GM18861 (cell line): ENCODE data around the gene ILKAP.

ENCODE experiments used
- ATAC-seq: cut with Tn5 transposase; IDR thresholded peaks from one replicate; pipeline ENCODE4 v1.9.1; 2021; ENCODE audit not compliant: unreplicated experiment

The ILKAP gene

DNA sequence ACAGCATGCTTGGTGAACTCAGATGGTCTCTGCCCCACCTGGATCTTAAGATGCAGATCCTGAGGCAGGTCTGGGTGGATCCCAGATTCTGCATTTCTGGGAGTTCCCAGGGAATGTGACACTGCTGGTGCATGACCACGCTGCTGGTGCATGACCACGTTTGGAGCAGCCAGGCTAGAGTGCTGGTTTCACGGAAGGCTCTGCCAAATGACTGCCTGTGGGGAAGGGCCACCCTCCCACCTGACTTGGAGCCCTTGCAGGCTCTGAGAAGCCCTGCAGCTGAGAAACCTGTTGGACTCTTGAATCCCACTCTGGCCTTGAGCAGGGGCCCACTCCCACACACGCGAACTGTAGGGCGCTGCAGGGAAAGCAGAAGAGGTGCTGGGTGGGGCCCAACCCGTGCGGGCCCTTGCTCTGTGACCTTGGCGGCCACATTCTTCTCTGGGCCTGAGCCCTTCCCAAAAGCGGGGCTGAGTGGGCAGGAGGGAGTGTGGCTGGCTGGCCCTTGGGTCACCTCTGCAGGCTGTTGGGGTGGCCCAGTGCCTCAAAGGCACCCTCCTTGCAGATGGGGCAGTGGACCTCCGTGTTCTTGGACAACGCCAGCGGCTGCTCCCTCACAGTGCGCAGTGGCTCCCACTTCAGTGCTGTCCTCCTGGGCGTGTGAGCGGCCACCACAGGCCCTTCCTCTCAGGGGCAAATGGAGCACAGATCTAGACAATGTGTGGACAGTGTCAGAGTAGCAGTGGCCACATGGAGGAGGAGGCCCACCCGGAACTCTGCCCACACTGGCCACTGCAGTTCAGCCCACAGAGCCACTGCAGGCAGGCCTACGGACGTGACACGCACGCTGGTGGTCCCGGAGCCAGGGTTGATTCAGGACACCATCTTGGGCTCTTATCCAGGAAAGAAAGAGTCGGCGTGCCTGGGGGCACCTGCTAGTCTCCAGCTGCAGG, 36.8 kb downstream of the ILKAP start:
- ATAC-seq = no peak

DNA sequence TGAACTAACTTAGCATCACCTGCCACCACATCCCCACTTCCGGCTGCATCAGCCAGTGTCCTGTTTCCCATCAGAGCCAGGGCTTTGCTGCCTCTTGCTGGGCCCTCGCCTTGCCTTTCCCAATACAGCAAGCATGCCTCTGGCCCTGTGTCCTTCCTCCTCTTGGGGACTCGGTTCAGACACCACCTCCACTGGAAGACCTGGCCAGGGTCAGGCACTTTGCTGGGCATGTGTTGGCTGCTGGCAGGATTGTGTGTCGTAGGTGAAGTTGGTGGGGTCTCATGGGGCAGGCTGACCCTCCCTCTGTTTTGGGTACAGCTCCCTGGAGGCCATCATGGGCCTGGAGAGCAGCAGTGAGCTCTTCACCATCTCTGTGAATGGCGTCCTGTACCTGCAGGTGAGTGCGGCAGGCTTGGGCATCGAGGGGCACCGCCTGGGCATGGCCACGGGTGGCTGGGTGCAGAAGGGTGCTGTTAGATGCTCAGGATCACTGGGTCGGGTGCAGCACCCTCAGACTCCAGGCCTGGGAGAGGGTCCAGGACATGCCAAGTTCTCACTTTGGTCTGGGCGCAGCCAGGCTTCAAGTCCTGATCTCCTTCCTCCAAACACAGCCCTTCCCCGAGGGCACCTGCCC, 38.1 kb downstream of the ILKAP start:
- no peak for ATAC-seq

GRCh38 chr2:238164906-238165287, 38.6 kb downstream of the ILKAP start:
- ATAC-seq = no peak

- ATAC-seq = no peak
These were observed 39.9 kb downstream of the ILKAP start for GRCh38 chr2:238163481-238164198.

DNA sequence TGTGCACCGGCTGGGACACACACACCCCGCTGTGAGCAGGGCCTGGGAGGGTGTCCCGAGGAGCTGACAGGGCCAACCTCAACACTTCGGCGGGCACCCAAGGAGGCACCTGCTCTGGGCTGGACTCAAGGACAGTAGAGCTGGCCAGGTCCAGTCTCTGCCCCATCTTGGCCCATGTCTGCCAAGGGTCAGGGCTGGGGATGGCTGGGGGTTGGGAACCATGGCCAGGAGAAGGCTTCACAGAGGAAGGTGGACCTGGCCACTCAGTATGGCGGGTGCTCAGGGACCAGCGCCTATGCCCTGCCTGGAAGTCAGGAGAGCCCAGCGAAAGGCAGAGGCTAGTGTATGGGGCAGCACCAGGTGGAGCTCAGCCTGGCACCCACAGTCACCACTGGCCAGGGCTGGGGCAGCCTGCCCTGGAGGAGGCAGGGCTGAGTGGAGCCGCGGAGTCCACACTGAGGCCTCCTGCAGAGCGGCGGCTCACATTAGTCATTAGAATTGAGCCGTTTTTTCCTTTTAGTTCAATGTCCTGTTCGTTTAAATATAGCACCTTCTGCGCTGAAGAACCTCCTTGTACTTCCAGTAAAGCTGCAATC, 40.6 kb downstream of the ILKAP start:
- ATAC-seq = no peak

- no peak for ATAC-seq
These were observed 41.1 kb downstream of the ILKAP start for GRCh38 chr2:238162251-238162845.

DNA sequence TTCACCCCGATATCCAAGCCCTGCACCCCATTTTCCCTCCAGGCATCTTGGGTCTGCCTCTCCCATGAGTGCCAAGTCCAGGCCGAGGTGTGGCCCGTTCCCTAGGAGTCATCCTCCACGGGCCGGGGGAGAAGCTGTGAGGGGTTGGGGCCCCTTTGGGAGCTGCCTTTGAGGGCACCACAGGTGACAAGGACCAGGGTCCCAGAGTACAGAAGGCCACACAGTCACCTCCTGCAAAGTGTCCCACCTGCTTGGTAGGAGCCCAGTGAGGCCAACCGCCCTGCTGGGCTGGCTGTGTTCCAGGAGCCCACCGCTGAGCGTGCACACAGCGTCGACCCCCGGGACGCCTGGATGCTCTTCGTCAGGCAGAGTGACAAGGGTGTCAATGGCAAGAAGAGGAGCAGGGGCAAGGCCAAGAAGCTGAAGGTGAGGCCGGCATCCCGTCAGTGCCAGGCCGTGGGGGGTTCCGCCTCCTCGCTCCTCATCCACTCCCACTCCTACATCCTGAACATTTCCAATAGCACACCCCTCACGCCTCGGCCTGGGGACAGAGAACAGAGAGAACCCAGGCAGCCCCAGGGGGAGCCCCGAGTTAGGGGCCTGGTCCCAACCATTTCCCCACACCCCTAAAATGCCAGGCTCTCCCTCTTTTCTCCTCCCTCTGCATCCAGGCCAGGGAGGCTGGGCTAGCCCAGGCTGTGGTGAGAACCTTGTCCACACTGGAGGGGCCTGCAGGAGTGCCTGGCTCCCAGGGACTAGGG, 42.0 kb downstream of the ILKAP start:
- ATAC-seq = no peak

DNA sequence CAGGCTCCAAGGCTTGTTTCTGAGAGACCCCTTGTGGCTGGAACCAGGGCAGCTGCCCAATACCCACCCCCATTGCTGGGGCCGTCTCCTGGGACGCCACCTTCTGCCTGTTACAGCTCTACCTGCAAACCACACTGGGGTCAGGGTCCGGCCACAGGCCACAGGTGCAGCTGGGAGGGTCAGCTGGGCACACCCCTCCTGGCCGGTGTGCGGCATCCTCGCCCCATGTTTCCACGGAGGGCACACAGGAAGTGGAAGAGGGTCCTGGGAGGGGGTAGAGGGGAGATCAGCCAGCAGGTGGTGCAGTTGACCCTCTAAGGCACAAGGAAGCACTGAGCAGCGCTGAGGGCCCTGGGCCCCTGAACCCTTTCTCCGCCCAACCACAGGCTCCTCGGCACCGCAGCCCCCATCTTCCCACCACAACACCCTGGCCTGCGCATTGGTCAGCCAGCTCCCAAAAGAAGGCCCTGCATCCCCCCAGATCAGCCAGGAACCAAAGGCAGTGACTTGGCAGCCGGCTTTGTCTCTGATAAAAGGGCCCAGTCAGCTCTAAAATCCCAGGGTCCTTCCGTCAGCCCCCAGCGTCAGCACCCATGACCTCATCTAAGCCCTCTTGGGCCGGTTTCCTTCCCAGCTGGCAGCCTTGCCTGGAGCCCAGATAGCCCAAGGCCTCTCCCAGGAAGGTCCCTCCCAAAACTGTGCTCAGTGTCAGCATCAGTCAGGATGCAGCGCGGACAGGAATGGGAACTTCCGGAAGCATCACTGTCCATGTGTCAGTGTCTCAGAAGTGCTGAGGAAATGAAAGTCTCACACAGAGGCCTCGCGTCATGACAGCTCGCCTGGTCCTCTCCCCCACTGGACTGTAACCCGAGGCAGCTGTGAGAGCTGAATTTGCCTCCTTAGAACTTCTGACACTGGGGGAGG, 43.0 kb downstream of the ILKAP start:
- ATAC-seq = no peak

DNA sequence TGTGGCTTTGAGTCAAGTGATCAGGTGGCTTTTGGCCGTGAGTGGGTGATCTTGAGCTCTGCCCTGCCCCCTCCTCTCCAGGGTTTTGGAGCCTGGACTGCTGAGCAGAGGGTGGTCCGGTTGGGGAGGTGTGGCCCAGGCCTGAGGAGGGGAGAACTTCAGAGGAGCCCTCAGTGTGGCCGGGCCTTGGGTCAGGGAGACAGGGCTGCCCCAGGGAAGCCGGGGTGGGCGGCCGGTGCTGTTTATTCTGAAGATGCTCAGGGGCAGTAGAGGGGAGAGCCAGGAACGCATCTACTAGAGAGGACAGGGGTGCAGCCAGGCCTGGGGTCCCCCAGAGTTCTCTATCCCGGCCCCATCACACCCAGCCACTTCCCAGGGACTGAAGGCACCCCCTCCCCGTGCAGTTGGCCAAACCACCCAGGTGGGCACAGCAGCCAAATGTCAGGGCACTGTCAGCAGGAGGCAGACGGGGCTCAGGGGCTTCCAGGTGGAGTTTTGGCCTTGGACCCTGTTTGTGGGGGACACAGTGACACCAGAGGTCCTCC, 43.8 kb downstream of the ILKAP start:
- ATAC-seq = no peak

DNA sequence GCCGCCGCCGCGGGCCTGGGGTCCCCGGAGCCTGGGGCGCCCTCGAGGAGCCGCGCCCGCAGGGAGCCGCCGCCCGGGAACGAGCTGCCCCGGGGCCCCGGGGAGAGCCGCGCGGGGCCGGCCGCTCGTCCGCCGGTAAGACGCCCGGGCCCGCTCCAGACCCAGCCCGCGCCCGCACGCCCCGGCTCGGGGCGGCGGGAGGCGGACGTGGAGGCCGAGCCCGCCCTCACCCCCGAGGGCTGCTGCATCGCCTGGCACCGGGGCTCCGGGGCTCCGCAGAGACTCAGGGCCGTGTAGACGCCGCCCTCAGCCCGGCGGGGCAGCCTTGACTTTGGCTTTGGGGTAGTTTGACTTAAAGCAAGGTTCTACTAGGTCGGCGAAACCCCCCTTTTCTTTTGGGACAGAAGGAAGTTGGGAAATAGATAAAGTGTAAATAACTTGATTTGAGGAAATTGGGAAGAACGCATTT, 44.4 kb downstream of the ILKAP start:
- no peak for ATAC-seq

- ATAC-seq = no peak
These were observed 44.9 kb downstream of the ILKAP start, which contains the start of gene ERFE for GRCh38 chr2:238158509-238159070. Gene ERFE, plus strand, starts transcription at chr2:238158970. Its CDS starts 38 bp downstream, at chr2:238159008.

DNA sequence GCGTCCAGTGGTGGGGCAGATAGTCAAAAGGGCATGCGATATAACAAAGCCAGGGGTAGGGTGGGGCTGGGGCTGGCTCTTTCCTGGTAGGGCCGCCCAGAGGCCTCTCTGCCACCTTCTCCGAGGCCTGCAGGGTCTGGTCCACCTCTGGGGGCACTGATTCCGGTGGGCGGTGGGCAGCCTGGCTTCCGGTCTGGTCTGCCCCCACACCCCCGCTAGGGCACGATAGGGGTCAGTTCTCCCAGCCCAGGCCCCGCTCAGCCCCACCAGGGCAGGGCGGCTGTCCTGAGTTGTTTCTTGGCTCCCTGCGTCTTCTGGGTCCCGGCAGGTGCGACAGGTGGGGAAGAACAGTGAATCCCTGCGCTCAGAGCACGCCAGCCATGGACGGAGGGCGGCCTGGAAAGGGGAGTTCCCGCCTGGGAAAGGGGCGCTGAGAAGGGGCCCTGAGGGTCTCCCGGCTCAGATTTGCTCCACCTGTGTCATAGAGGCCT, 45.4 kb downstream of the ILKAP start:
- no peak for ATAC-seq

GRCh38 chr2:238157506-238158017, 45.9 kb downstream of the ILKAP start:
- ATAC-seq = no peak

DNA sequence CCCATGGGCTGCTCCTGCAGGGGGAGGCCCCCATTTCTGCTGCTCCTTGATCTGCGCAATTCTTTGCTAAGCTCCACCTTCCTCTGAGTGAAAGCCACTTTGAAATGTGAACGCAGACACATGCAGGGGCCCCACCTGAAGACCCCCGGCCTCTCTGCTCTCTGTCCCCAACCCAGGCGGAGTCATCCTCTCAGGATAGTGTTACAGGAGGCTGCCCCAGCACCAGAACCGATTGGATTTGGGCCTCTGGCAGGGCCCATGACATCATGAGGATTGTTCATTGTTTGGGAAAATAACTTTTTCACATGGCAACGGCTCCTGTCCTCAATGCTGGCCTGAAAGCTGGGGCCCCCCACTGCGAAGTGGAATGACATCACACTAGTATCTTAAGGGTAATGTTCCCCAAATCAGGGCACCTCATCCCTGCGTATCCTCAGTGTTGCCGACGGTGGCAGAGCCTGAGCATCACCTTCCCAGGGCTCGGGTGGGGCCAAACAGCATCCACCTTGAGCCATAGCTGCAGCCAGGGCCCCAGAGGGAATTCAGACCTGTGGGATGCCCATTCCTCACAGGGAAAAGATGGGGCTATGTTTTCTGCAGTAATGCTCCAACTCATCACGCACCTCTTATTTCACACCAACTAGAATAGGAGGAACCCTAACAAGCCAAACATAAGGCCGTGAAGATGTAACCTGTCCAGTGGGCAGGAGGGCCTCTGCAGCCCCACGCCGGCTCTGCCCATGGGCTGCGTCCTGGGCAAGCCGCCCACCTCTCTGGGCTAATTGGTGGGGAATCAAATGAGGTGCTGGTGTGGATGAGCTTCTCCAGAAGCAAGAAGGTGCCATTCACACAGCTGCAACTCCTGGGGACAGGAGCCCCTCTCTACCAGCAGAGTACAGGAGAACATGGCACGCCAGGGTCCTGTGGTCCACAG, 47.5 kb downstream of the ILKAP start:
- no peak for ATAC-seq

DNA sequence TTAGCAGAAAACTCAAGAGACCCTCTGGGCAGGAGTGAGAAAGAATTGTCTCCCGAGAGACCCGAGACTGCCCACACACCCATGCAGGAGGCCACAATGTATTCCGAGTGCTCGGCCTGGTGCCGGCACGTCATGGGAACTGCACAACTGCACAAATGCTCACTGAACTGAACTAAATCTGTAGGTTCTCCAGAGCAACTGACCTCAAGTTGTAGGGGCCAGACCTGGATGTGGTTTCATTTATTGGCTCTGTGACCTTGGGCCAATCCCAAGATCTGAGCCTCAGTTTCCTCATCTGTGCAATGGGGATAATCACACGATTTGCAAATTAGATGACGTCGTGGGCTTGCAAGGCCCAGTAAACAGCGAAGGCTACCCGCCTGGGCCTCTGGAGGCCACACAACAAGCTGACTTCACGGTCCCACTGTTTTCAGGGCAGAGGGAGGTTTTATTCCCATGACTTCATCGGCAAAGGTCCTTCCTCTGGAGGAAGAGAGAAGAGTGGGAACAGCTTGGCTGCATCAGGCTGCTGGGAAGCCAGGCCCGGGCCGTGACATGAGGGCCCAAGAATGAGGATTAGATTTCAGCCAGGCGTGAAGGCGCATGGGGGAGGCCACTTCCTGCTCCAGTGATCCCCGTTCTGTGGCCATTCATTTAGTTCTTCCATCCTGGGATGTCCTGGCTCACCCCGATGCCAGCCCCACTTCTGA, 48.3 kb downstream of the ILKAP start:
- no peak for ATAC-seq

- no peak for ATAC-seq
These were observed 48.9 kb downstream of the ILKAP start for GRCh38 chr2:238154570-238154969.
